H1 (cell line): ENCODE measurements around the gene GSTO2. TPM values are rescaled to one million over a fixed set of nuclear protein-coding genes. Genes with fewer than 3 reads are reported as not detected.

ENCODE experiments used
- CTCF ChIA-PET: fragments of 300-600 bp; sonication (Branson Sonifier 250); formaldehyde crosslinking; loops from one replicate; lab custom pipeline; 2021; ENCODE audit not compliant: partially characterized antibody; lab: Charles Lee
- POLR2A ChIA-PET: fragments of 300-600 bp; sonication (Branson Sonifier 250); formaldehyde crosslinking; loops from one replicate; lab custom pipeline; 2021; ENCODE audit warnings: inconsistent platforms; ENCODE audit not compliant: partially characterized antibody; lab: Charles Lee
- DNase-seq, 2 experiments: peaks; one replicate each; pipeline versions ENCODE4 v3.0.0 to v3.0.0-alpha.2; 2010 to 2022; ENCODE audit warnings: low spot score in 2 of 2, low read depth in 1 of 2, mixed read lengths in 1 of 2
- FAIRE-seq: peaks from 2 replicates; lab custom pipeline; 2011; peaks lifted over from hg19 to GRCh38; lab: Jason Lieb, UNC
- H2AFZ ChIP-seq: 2 replicates; pipeline ENCODE4 v1.8.1; 2012; ENCODE audit warnings: low read length, inconsistent platforms
- H2AK5ac ChIP-seq: 2 replicates; pipeline ENCODE4 v1.6.1; 2013; ENCODE audit warnings: low read depth, low read length
- H2BK120ac ChIP-seq: replicated peaks from 2 replicates; pipeline ENCODE3; 2013; ENCODE audit warnings: low read depth, low read length, inconsistent platforms
- H2BK12ac ChIP-seq: 2 replicates; pipeline ENCODE4 v1.6.1; 2013; ENCODE audit warnings: low read depth, low read length
- H2BK15ac ChIP-seq: 2 replicates; pipeline ENCODE4 v1.6.1; 2013; ENCODE audit warnings: low read length
- H2BK20ac ChIP-seq: 2 replicates; pipeline ENCODE4 v1.6.1; 2013; ENCODE audit warnings: low read length
- H2BK5ac ChIP-seq: 2 replicates; pipeline ENCODE4 v1.6.1; 2013; ENCODE audit warnings: low read depth, low read length
- H3K14ac ChIP-seq: 2 replicates; pipeline ENCODE4 v1.6.1; 2013; ENCODE audit warnings: inconsistent platforms; ENCODE audit not compliant: insufficient read length
- H3K18ac ChIP-seq: 2 replicates; pipeline ENCODE4 v1.6.1; 2013; ENCODE audit warnings: low read length; ENCODE audit errors: extremely low read depth
- H3K23ac ChIP-seq: 2 replicates; pipeline ENCODE4 v1.6.1; 2013; ENCODE audit warnings: inconsistent platforms; ENCODE audit not compliant: insufficient read length
- H3K23me2 ChIP-seq: 2 replicates; pipeline ENCODE4 v1.6.1; 2013; ENCODE audit warnings: low read depth, low read length
- H3K27ac ChIP-seq: 2 replicates; pipeline ENCODE4 v1.6.1; 2011; ENCODE audit warnings: low read depth, low read length, inconsistent platforms
- H3K27me3 ChIP-seq, 4 experiments: replicated peaks in 1 of 4; 1 replicate in 1 of 4; 2 replicates in 3 of 4; pipeline versions ENCODE4 v1.6.1 to v1.8.1; 2011 to 2013; ENCODE audit warnings: low read length in 3 of 4, mild to moderate bottlenecking in 3 of 4, inconsistent platforms in 2 of 4, mixed read lengths in 2 of 4, moderate library complexity in 1 of 4; ENCODE audit not compliant: control insufficient read depth in 3 of 4, insufficient read depth in 3 of 4; ENCODE audit errors: extremely low read depth in 1 of 4
- H3K36me3 ChIP-seq, 4 experiments: 2 replicates each; pipeline versions ENCODE4 v1.6.1 to v1.8.1; 2011 to 2013; ENCODE audit warnings: mild to moderate bottlenecking in 4 of 4, low read length in 3 of 4, moderate library complexity in 2 of 4, control low read depth in 1 of 4, inconsistent platforms in 1 of 4; ENCODE audit not compliant: insufficient read depth in 4 of 4, control insufficient read depth in 2 of 4
- H3K4ac ChIP-seq: replicated peaks from 2 replicates; pipeline ENCODE3; 2013; ENCODE audit warnings: low read length, low read depth, mixed read lengths, inconsistent platforms; ENCODE audit not compliant: insufficient read length
- H3K4me1 ChIP-seq, 4 experiments: replicated peaks in 1 of 4; 1 replicate in 1 of 4; 2 replicates in 3 of 4; pipeline versions ENCODE4 v1.6.1 to v1.8.1; 2011 to 2013; ENCODE audit warnings: low read length in 3 of 4, inconsistent platforms in 2 of 4, mixed read lengths in 1 of 4; ENCODE audit not compliant: insufficient read depth in 4 of 4, control insufficient read depth in 3 of 4
- H3K4me2 ChIP-seq, 2 experiments: 2 replicates each; pipeline versions ENCODE4 v1.6.1 to v1.8.1; 2011 to 2013; ENCODE audit warnings: low read depth in 2 of 2, low read length in 2 of 2, control low read depth in 1 of 2, inconsistent platforms in 1 of 2, mild to moderate bottlenecking in 1 of 2; ENCODE audit not compliant: insufficient read depth in 1 of 2
- H3K4me3 ChIP-seq, 4 experiments: fragments of 200-600, 300-600 bp in 1 of 4; sonication (generic), shearing (Covaris generic), sonication (Bioruptor Twin) in 1 of 4; 2 replicates each; pipeline versions ENCODE4 v1.5.1 to v1.8.1; 2011 to 2016; ENCODE audit warnings: low read length in 4 of 4, low read depth in 3 of 4, control low read depth in 2 of 4, inconsistent platforms in 2 of 4, mild to moderate bottlenecking in 2 of 4, mixed read lengths in 1 of 4, moderate library complexity in 1 of 4; ENCODE audit not compliant: insufficient read depth in 2 of 4; ENCODE audit errors: extremely low read depth in 1 of 4
- H3K56ac ChIP-seq: replicated peaks from 2 replicates; pipeline ENCODE3; 2013; ENCODE audit warnings: low read depth, mild to moderate bottlenecking, mixed read lengths, low read length, inconsistent platforms; ENCODE audit not compliant: insufficient read length
- H3K79me1 ChIP-seq: 2 replicates; pipeline ENCODE4 v1.6.1; 2013; ENCODE audit warnings: low read depth, low read length, control low read depth
- H3K79me2 ChIP-seq, 2 experiments: 2 replicates each; pipeline versions ENCODE4 v1.6.1 to v1.8.1; 2012 to 2013; ENCODE audit warnings: low read length in 2 of 2, mild to moderate bottlenecking in 2 of 2, inconsistent platforms in 1 of 2; ENCODE audit not compliant: insufficient read depth in 2 of 2, control insufficient read depth in 1 of 2
- H3K9ac ChIP-seq, 4 experiments: replicated peaks in 1 of 4; 1 replicate in 1 of 4; 2 replicates in 3 of 4; pipeline versions ENCODE4 v1.6.1 to v1.8.1; 2011 to 2013; ENCODE audit warnings: low read depth in 3 of 4, low read length in 3 of 4, control low read depth in 2 of 4, mild to moderate bottlenecking in 2 of 4, moderate library complexity in 2 of 4, inconsistent platforms in 1 of 4; ENCODE audit errors: extremely low read depth in 1 of 4
- H3K9me3 ChIP-seq, 2 experiments: 2 replicates each; pipeline versions ENCODE4 v1.6.1 to v1.8.1; 2012 to 2013; ENCODE audit warnings: mild to moderate bottlenecking in 2 of 2, moderate library complexity in 2 of 2, control low read depth in 1 of 2, inconsistent platforms in 1 of 2, low read depth in 1 of 2, low read length in 1 of 2, mixed read lengths in 1 of 2; ENCODE audit not compliant: insufficient read depth in 2 of 2
- H4K20me1 ChIP-seq, 2 experiments: replicated peaks in 1 of 2; 2 replicates each; pipeline versions ENCODE3 to v1.8.1; 2011 to 2013; ENCODE audit warnings: inconsistent platforms in 2 of 2, low read length in 2 of 2, mild to moderate bottlenecking in 1 of 2; ENCODE audit not compliant: insufficient read depth in 2 of 2, control insufficient read depth in 1 of 2
- H4K5ac ChIP-seq: 2 replicates; pipeline ENCODE4 v1.6.1; 2013; ENCODE audit warnings: low read length, low read depth, mixed read lengths, inconsistent platforms; ENCODE audit not compliant: insufficient read length
- H4K8ac ChIP-seq: 2 replicates; pipeline ENCODE4 v1.8.0; 2013; ENCODE audit warnings: mild to moderate bottlenecking, moderate library complexity, low read length, inconsistent platforms; ENCODE audit not compliant: insufficient read depth; ENCODE audit errors: extremely low read depth
- H4K91ac ChIP-seq: replicated peaks from 2 replicates; pipeline ENCODE3; 2013; ENCODE audit warnings: low read length, mixed read lengths, inconsistent platforms; ENCODE audit not compliant: insufficient read length
- CREB1 ChIP-seq: IDR thresholded peaks from 2 replicates; pipeline ENCODE4 v1.6.1; 2012; ENCODE audit warnings: inconsistent platforms
- HDAC6 ChIP-seq: IDR thresholded peaks from one replicate; pipeline ENCODE4 v1.7.1; 2012; ENCODE audit warnings: low read depth, mild to moderate bottlenecking, inconsistent platforms, low read length, moderate library complexity
- POLR2A ChIP-seq, 2 experiments: IDR thresholded peaks; 1 replicate in 1 of 2; 2 replicates in 1 of 2; pipeline ENCODE4 v1.6.1; 2011; ENCODE audit warnings: low read depth in 2 of 2, low read length in 2 of 2, mild to moderate bottlenecking in 2 of 2; ENCODE audit errors: control extremely low read depth in 1 of 2
- WGBS, 2 experiments: shearing (Covaris generic) in 1 of 2; methylation state at CpG; one replicate each; pipeline versions ENCODE4 v1.1.6 to v1.1.7; 2013 to 2015; ENCODE audit warnings: low lambda C conversion rate in 2 of 2, mixed read lengths in 2 of 2, inconsistent platforms in 1 of 2, low coverage in 1 of 2, missing lambda C conversion rate in 1 of 2; ENCODE audit not compliant: insufficient replicate concordance in 2 of 2, insufficient coverage in 1 of 2, insufficient read length in 1 of 2; ENCODE audit errors: extremely low coverage in 1 of 2, missing lambda C conversion rate in 1 of 2; 5-methylcytosine and 5-hydroxymethylcytosine counted together
- polyA plus RNA-seq, 7 experiments: library from polyadenylated mRNA; depleted of rRNA in 3 of 7; stranded (reverse) in 5 of 7; unstranded in 2 of 7; fragments of >200 nt in 5 of 7; fragments of 200-250 nt in 2 of 7; gene quantifications; 1 replicate in 5 of 7; 2 replicates in 1 of 7; 4 replicates in 1 of 7; pipeline versions ENCODE4 v1.2.1 to v1.2.3, GENCODE V29; 2011 to 2013; ENCODE audit warnings: missing spikeins in 2 of 7, mixed read lengths in 2 of 7
- total RNA-seq: library from RNA; stranded (reverse); fragmentation: NEBNext Ultra II Directional; extraction: Animal tissue kit (Norgen Biotek cat#: 25700); gene quantifications from 2 replicates; pipeline ENCODE4 v1.2.1, GENCODE V29; 2021

GSTO2 gene
- total and polyA plus RNA-seq, 2 of the 8 experiments (the other 6 are each of a cell fraction or from before 2014, with no cell fraction given) = 13.1 to 41.7 TPM

DNA sequence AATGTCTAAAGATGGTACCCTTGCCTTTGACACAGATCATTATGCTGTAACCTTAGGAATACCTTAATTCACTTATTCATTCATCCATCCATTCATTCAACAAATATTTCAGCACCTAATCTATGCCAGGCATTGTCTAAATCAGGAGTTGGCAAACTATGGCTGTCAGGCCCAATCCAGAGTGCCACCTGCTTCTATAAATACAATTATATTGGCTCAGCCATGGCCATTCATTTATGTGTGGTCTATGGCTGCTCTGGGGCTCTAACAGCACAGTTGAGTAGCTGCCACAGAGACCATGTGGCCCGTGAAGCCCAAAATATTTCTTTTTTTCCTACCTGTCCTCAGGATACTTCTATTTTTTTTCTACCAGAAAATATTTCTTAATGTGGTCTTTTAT, 75.2 kb downstream of the GSTO2 start:
- H3K9ac ChIP-seq = no peak overlapping the region
- no peak overlapping the region for H3K27ac ChIP-seq
- POLR2A ChIA-PET = no interaction called here
- FAIRE-seq (no peak), DNase-seq (no peak)
- H4K20me1 ChIP-seq = no peaks in the 10 kb centered on the region
- H2BK120ac ChIP-seq = no peak overlapping the region
- H3K36me3 ChIP-seq = no peaks in the 10 kb centered on the region
- H4K91ac ChIP-seq = no peak overlapping the region
- H2BK20ac ChIP-seq = no peak overlapping the region
- H3K56ac ChIP-seq = no peak overlapping the region
- H3K4me1 ChIP-seq = peaks cover 4 to 12% (median 5%) of the 10 kb centered on the region in 4 experiments; a peak in 6 of 7 replicates
- no peak overlapping the region for H4K5ac ChIP-seq
- CTCF ChIA-PET = interaction anchor here (1.0 to 17.2 kb wide), 2 partner anchors 9 to 49 kb away, joined by 5 to 379 read pairs; partner anchors contain the start of gene CFAP58
- peaks cover 0 to under 1% (median 0%) of the 10 kb centered on the region in 4 experiments; a peak in 1 of 7 replicates for H3K27me3 ChIP-seq
- H4K8ac ChIP-seq = no peak overlapping the region
- H2AK5ac ChIP-seq = no peak overlapping the region
- no peak overlapping the region for H3K14ac ChIP-seq
- TF ChIP-seq POLR2A (IDR thresholded peaks at IDR 0.05; ENCODE audit: control extremely low read depth in 1 of 2, low read depth in 2 of 2, low read length in 2 of 2) (no peak), HDAC6 (no peak), CREB1 (no peak)
- no peak overlapping the region for H3K18ac ChIP-seq
- H3K4ac ChIP-seq = no peak overlapping the region
- H2BK12ac ChIP-seq = no peak overlapping the region
- 95% methylated on average over 1 of the region's 1 CpG; no CpG with 5 or more reads in 1 of the 2 experiments for WGBS, 2 experiments
- 0 out of 2 replicates have a peak, but pooled peaks cover 2% of the 10 kb centered on the region for H3K23me2 ChIP-seq
- no peak overlapping the region for H3K4me3 ChIP-seq
- H2BK5ac ChIP-seq = no peak overlapping the region
- H2AFZ ChIP-seq = no peak overlapping the region
- no peaks in the 10 kb centered on the region for H3K79me1 ChIP-seq
- H3K23ac ChIP-seq = no peak overlapping the region
- H2BK15ac ChIP-seq = no peak overlapping the region
- no peaks in the 10 kb centered on the region for H3K79me2 ChIP-seq
- no peaks in the 10 kb centered on the region for H3K9me3 ChIP-seq
- H3K4me2 ChIP-seq = no peak overlapping the region
